GM23248 (cell line): ENCODE data around the gene MYLK2. TPM values are rescaled to one million over a fixed set of nuclear protein-coding genes. Genes with fewer than 3 reads are reported as not detected.

Experiments
- DNase-seq: peaks from one replicate; pipeline ENCODE4 v3.0.0-alpha.2; 2015
- H2AFZ ChIP-seq: fragments of 200-600 bp; sonication (generic); 2 replicates; pipeline ENCODE4 v1.6.1; 2016; ENCODE audit warnings: antibody characterized with exemption
- H3F3A ChIP-seq: fragments of 200-600 bp; sonication (generic); 2 replicates; pipeline ENCODE4 v1.6.1; 2016; ENCODE audit warnings: mild to moderate bottlenecking, antibody characterized with exemption, mixed run types; ENCODE audit not compliant: insufficient read depth
- H3K27ac ChIP-seq: fragments of 200-600 bp; sonication (generic); 2 replicates; pipeline ENCODE4 v1.5.1; 2016; ENCODE audit warnings: mild to moderate bottlenecking
- H3K27me3 ChIP-seq: fragments of 200-600 bp; sonication (generic); replicated peaks from 2 replicates; pipeline ENCODE4 v1.6.1; 2016; ENCODE audit warnings: mild to moderate bottlenecking; ENCODE audit not compliant: insufficient read depth
- H3K36me3 ChIP-seq: fragments of 200-600 bp; sonication (generic); 2 replicates; pipeline ENCODE4 v1.6.1; 2016; ENCODE audit warnings: low read depth, mild to moderate bottlenecking
- H3K4me1 ChIP-seq: fragments of 200-600 bp; sonication (generic); 2 replicates; pipeline ENCODE4 v1.6.1; 2016; ENCODE audit warnings: mild to moderate bottlenecking; ENCODE audit not compliant: insufficient read depth
- H3K4me2 ChIP-seq: fragments of 200-600 bp; sonication (generic); one replicate; pipeline ENCODE4 v1.6.1; 2016; ENCODE audit warnings: mild to moderate bottlenecking; ENCODE audit not compliant: unreplicated experiment
- H3K4me3 ChIP-seq: fragments of 200-600 bp; sonication (generic); 2 replicates; pipeline ENCODE4 v1.5.1; 2016; ENCODE audit warnings: mild to moderate bottlenecking
- H3K79me2 ChIP-seq: fragments of 200-600 bp; sonication (generic); 2 replicates; pipeline ENCODE4 v1.6.1; 2016; ENCODE audit warnings: mild to moderate bottlenecking; ENCODE audit not compliant: insufficient read depth
- H3K9ac ChIP-seq: fragments of 200-600 bp; sonication (generic); 2 replicates; pipeline ENCODE4 v1.6.1; 2016; ENCODE audit warnings: mild to moderate bottlenecking
- H3K9me2 ChIP-seq: fragments of 200-600 bp; sonication (generic); 2 replicates; pipeline ENCODE4 v1.6.1; 2016; ENCODE audit warnings: mixed run types, mild to moderate bottlenecking, moderate library complexity; ENCODE audit not compliant: insufficient read depth
- H3K9me3 ChIP-seq: fragments of 200-600 bp; sonication (generic); one replicate; pipeline ENCODE4 v1.6.1; 2017; ENCODE audit warnings: low read depth
- H4K20me1 ChIP-seq: fragments of 200-600 bp; sonication (generic); 2 replicates; pipeline ENCODE4 v1.6.0; 2016; ENCODE audit not compliant: insufficient read depth
- EZH2 ChIP-seq: fragments of 200-600 bp; sonication (generic); IDR thresholded peaks from 2 replicates; pipeline ENCODE4 v1.6.1; 2018; ENCODE audit warnings: antibody characterized with exemption, mild to moderate bottlenecking; ENCODE audit not compliant: insufficient read depth, poor library complexity, severe bottlenecking
- EZH2phosphoT487 ChIP-seq: fragments of 200-600 bp; sonication (generic); IDR thresholded peaks from 2 replicates; pipeline ENCODE4 v1.6.1; 2018; ENCODE audit warnings: antibody characterized with exemption, moderate library complexity, mild to moderate bottlenecking, low read depth; ENCODE audit not compliant: insufficient read depth
- WGBS, 2 experiments: methylation state at CpG; one replicate each; pipeline ENCODE4 v1.1.6; 2015 to 2017; ENCODE audit warnings: low lambda C conversion rate in 2 of 2, low coverage in 1 of 2; ENCODE audit errors: missing lambda C conversion rate in 2 of 2; 5-methylcytosine and 5-hydroxymethylcytosine counted together
- in situ Hi-C: fragments of 300-500 bp; cut with MboI; formaldehyde crosslinking; loops from 2 replicates; pipeline ENCODE4 v1.15.0; 2020
- polyA plus RNA-seq: library from polyadenylated mRNA; unstranded; fragments of >200 nt; fragmentation: Nextera tagmentation; extraction: Ambion mirVana; gene quantifications from 2 replicates; pipeline ENCODE4 v1.2.1, GENCODE V29; 2016
- total RNA-seq: library from RNA; depleted of rRNA; stranded (reverse); fragments of >200 nt; shearing (Covaris generic); gene quantifications from 2 replicates; pipeline ENCODE4 v1.2.3, GENCODE V29; 2014

Gene MYLK2
- total and polyA plus RNA-seq, 2 experiments from 2014 or later: not detected

GRCh38 chr20:31870726-31871617, 51.8 kb downstream of the MYLK2 start:
- Histone ChIP-seq H3K79me2 (no peaks in the 10 kb centered on the region), H2AFZ (peak overlapping the region; percentile 75; the same call in 1 of the 2 replicates), H3K4me3 (peak overlapping the region; percentile 64), H3K9ac (peak overlapping the region; percentile 51; the same call in 1 of the 2 replicates), H3K4me2 (peak overlapping the region; percentile 62), H3K27ac (no peak overlapping the region), H3K9me2 (no peaks in the 10 kb centered on the region), H3K27me3 (peaks cover 57% of the 10 kb centered on the region), H4K20me1 (no peaks in the 10 kb centered on the region), H3K9me3 (no peaks in the 10 kb centered on the region), H3K4me1 (no peaks in the 10 kb centered on the region), H3K36me3 (no peaks in the 10 kb centered on the region), H3F3A (no peaks in the 10 kb centered on the region)
- peak; percentile 19 for DNase-seq
- TF ChIP-seq EZH2phosphoT487: no peak; the same call in 1 of the 2 replicates
- peak; percentile 54 for TF ChIP-seq EZH2
- WGBS, 2 experiments: 14 to 15% methylated on average over 13 to 18 of the region's 24 CpGs
- in situ Hi-C loops: no loop called here

DNA sequence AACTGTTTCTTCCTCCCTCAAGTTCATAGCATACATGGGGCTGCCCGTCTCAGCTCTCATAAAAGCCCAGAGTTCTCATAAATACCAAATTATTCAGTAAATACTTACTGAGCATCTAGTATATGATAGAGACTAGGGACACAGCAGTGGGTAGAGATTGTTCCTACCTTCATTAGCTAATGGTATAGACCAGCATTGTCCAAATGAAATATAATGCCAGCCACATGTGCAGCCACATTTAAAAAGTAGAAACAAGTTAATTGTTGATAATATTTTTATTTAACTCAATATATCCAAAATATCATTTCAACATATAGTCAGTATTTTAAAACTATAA, 52.4 kb downstream of the MYLK2 start:
- Histone ChIP-seq H3K27ac (no peak overlapping the region), H3K9me2 (no peaks in the 10 kb centered on the region), H3K9ac (no peak overlapping the region), H3K4me2 (no peak overlapping the region), H3F3A (no peaks in the 10 kb centered on the region), H3K4me1 (no peaks in the 10 kb centered on the region), H3K36me3 (no peaks in the 10 kb centered on the region), H3K9me3 (no peaks in the 10 kb centered on the region), H3K79me2 (no peaks in the 10 kb centered on the region), H3K27me3 (peaks cover 54% of the 10 kb centered on the region), H3K4me3 (no peak overlapping the region), H2AFZ (no peak overlapping the region), H4K20me1 (no peaks in the 10 kb centered on the region)
- WGBS, 2 experiments: 84 to 92% methylated on average over 1 of the region's 1 CpG
- DNase-seq: no peak
- in situ Hi-C loops: no loop called here
- no peak for TF ChIP-seq EZH2phosphoT487
- no peak for TF ChIP-seq EZH2

GRCh38 chr20:31872406-31872805, 53.2 kb downstream of the MYLK2 start:
- 53 to 54% methylated on average over 6 of the region's 6 CpGs for WGBS, 2 experiments
- Histone ChIP-seq H4K20me1 (no peaks in the 10 kb centered on the region), H3K9me3 (no peaks in the 10 kb centered on the region), H3K4me3 (no peak overlapping the region), H2AFZ (no peak overlapping the region), H3F3A (no peaks in the 10 kb centered on the region), H3K27me3 (peaks cover 47% of the 10 kb centered on the region), H3K36me3 (no peaks in the 10 kb centered on the region), H3K4me1 (no peaks in the 10 kb centered on the region), H3K9ac (no peak overlapping the region), H3K4me2 (no peak overlapping the region), H3K27ac (no peak overlapping the region), H3K9me2 (no peaks in the 10 kb centered on the region), H3K79me2 (no peaks in the 10 kb centered on the region)
- TF ChIP-seq EZH2 (no peak), EZH2phosphoT487 (no peak)
- in situ Hi-C loops: no loop called here
- no peak for DNase-seq

DNA sequence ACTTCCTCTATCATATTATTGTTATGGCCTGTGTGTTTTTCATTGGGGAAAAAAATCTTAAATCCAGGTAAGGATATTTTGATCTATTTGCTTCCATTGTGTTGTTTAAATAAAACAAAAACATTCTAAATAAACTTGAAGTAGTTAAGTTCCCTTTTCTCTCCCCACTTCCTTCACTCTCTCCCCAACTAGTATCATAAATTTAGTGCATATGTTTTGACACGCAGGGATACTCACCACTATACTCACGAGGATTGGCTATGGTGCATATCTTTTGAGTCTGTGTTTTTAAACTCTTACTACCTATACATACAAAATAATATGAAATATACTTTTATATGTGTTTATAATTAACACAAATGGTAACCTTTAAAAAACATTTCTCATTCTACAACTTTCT, 56.5 kb downstream of the MYLK2 start:
- no peak overlapping the region for H3K4me3 ChIP-seq
- no peaks in the 10 kb centered on the region for H3K9me2 ChIP-seq
- DNase-seq: no peak
- no peak overlapping the region for H3K4me2 ChIP-seq
- H3F3A ChIP-seq: no peaks in the 10 kb centered on the region
- H4K20me1 ChIP-seq: no peaks in the 10 kb centered on the region
- H3K9ac ChIP-seq: no peak overlapping the region
- 66 to 72% methylated on average over 2 of the region's 2 CpGs for WGBS, 2 experiments
- H3K36me3 ChIP-seq: no peaks in the 10 kb centered on the region
- H3K27ac ChIP-seq: no peak overlapping the region
- no peaks in the 10 kb centered on the region for H3K9me3 ChIP-seq
- TF ChIP-seq EZH2: no peak
- no peak for TF ChIP-seq EZH2phosphoT487
- H3K4me1 ChIP-seq: no peaks in the 10 kb centered on the region
- no peaks in the 10 kb centered on the region for H3K79me2 ChIP-seq
- in situ Hi-C loops: no loop called here
- H2AFZ ChIP-seq: no peak overlapping the region
- H3K27me3 ChIP-seq: peaks cover 25% of the 10 kb centered on the region
